GM18507 (cell line): ENCODE results near the gene KCNQ5.
"Not testable (repeated sequence)": the region's sequence is repeated elsewhere in the genome, so short reads cannot be mapped to it uniquely, and the experiment has no call there.

Experiments used
- DNase-seq: peaks from one replicate; pipeline ENCODE4 v3.0.0; 2011; ENCODE audit warnings: low read depth; ENCODE audit not compliant: insufficient read length; ENCODE audit errors: extremely low spot score
- FAIRE-seq: peaks from 2 replicates; lab custom pipeline; 2011; peaks lifted over from hg19 to GRCh38; lab: Jason Lieb, UNC

The KCNQ5 gene

GRCh38 chr6:72621291-72622093 is at the start of gene KCNQ5:
Gene KCNQ5 (plus strand): TSS chr6:72622064.
- no peak for DNase-seq
- no peak for FAIRE-seq

- FAIRE-seq = peak; percentile 67
Observed at GRCh38 chr6:72579865-72580264, 42.0 kb upstream of the KCNQ5 start.

GRCh38 chr6:72580281-72580940 is 41.5 kb upstream of the KCNQ5 start:
- no peak for DNase-seq

More at GRCh38 chr6:72579865-72580264, 42.0 kb upstream of the KCNQ5 start:
- DNase-seq = no peak

GRCh38 chr6:72580950-72581349 is 40.9 kb upstream of the KCNQ5 start:
- not testable (repeated sequence) for DNase-seq, FAIRE-seq

More at GRCh38 chr6:72580281-72580940, 41.5 kb upstream of the KCNQ5 start:
- peak; percentile 70 for FAIRE-seq

- no peak for DNase-seq
- FAIRE-seq = peak; percentile 44
Observed at GRCh38 chr6:72588155-72588554, 33.7 kb upstream of the KCNQ5 start.

- FAIRE-seq (no peak), DNase-seq (no peak)
Observed at GRCh38 chr6:72589096-72589495, 32.8 kb upstream of the KCNQ5 start.

- DNase-seq = no peak
- peak; percentile 80 for FAIRE-seq
Observed at GRCh38 chr6:72595812-72596211, 26.1 kb upstream of the KCNQ5 start.

GRCh38 chr6:72616406-72617015 is 5.4 kb upstream of the KCNQ5 start:
- DNase-seq (no peak), FAIRE-seq (peak; percentile 58)

- FAIRE-seq (no peak), DNase-seq (no peak)
Observed at GRCh38 chr6:72617721-72618120, 4.1 kb upstream of the KCNQ5 start.

- FAIRE-seq (peak; percentile 95), DNase-seq (no peak)
Observed at GRCh38 chr6:72619883-72620696, 1.8 kb upstream of the KCNQ5 start.

GRCh38 chr6:72620871-72621290 is 983 bp upstream of the KCNQ5 start:
- DNase-seq = no peak
- FAIRE-seq = no peak

GRCh38 chr6:72622094-72622940 is 453 bp downstream of the KCNQ5 start:
- DNase-seq (no peak), FAIRE-seq (no peak)

- FAIRE-seq (peak; percentile 18), DNase-seq (no peak)
Observed at GRCh38 chr6:72623808-72624207, 1.9 kb downstream of the KCNQ5 start.

- FAIRE-seq (peak; percentile 77), DNase-seq (no peak)
Observed at GRCh38 chr6:72624557-72625160, 2.8 kb downstream of the KCNQ5 start.

- FAIRE-seq = peak; percentile 87
- no peak for DNase-seq
Observed at GRCh38 chr6:72626126-72626525, 4.3 kb downstream of the KCNQ5 start.

- DNase-seq (no peak), FAIRE-seq (no peak)
Observed at GRCh38 chr6:72627539-72627938, 5.7 kb downstream of the KCNQ5 start.

GRCh38 chr6:72631480-72631879 is 9.6 kb downstream of the KCNQ5 start:
- DNase-seq (no peak), FAIRE-seq (no peak)

GRCh38 chr6:72635636-72636035 is 13.8 kb downstream of the KCNQ5 start:
- FAIRE-seq (no peak), DNase-seq (no peak)
